A549 (cell line): ENCODE measurements around the gene RMND5B. TPM values are rescaled to one million over a fixed set of nuclear protein-coding genes. Genes with fewer than 3 reads are reported as not detected.

ENCODE experiments used
- ATAC-seq, 2 experiments: fragments of 200-7000 bp in 1 of 2; fragments of >200 bp in 1 of 2; cut with Nextera tagmentation in 1 of 2; cut with Tn5 transposase in 1 of 2; 3 replicates each; pipeline versions ENCODE4 v1.8.0 to v1.9.1; 2018 to 2020; ENCODE audit warnings: mild to moderate bottlenecking in 1 of 2, moderate library complexity in 1 of 2
- CTCF ChIA-PET: fragments of 300-600 bp; sonication (Branson Sonifier 250); formaldehyde crosslinking; extraction: SDS; loops from one replicate; lab custom pipeline; 2021; ENCODE audit warnings: antibody characterized with exemption, inconsistent platforms; lab: Yijun Ruan, JAX
- POLR2A ChIA-PET: fragments of 350-600 bp; formaldehyde crosslinking; extraction: SDS; loops from one replicate; lab custom pipeline; 2021; ENCODE audit warnings: antibody characterized with exemption, inconsistent platforms; lab: Yijun Ruan, JAX
- DNase-seq, 2 experiments: peaks; one replicate each; pipeline versions ENCODE4 v3.0.0 to v3.0.0-alpha.2; 2011 to 2016; ENCODE audit warnings: low read depth in 1 of 2, low spot score in 1 of 2
- FAIRE-seq: peaks from 2 replicates; lab custom pipeline; 2011; peaks lifted over from hg19 to GRCh38; lab: Jason Lieb, UNC
- H3K27ac ChIP-seq, 2 experiments: fragments of >200 bp; sonication (Bioruptor Twin); formaldehyde crosslinking; 3 replicates each; pipeline ENCODE4 v1.5.1; 2016 to 2017
- H3K4me1 ChIP-seq: fragments of >200 bp; sonication (Bioruptor Twin); formaldehyde crosslinking; 3 replicates; pipeline ENCODE4 v1.6.1; 2016
- H3K4me2 ChIP-seq: fragments of >200 bp; sonication (Bioruptor Twin); formaldehyde crosslinking; 3 replicates; pipeline ENCODE4 v1.6.1; 2016
- H3K4me3 ChIP-seq: fragments of >200 bp; sonication (Bioruptor Twin); formaldehyde crosslinking; 3 replicates; pipeline ENCODE4 v1.5.1; 2016
- H3K9me3 ChIP-seq: fragments of >200 bp; sonication (Bioruptor Twin); formaldehyde crosslinking; 3 replicates; pipeline ENCODE4 v1.6.1; 2016
- ATOH8 ChIP-seq: fragments of 250-450 bp; sonication (Bioruptor Pico); IDR thresholded peaks from 2 replicates; pipeline ENCODE4 v1.5.0; 2020; ENCODE audit warnings: low read depth, mild to moderate bottlenecking, moderate library complexity
- CBX2 ChIP-seq: fragments of 200-600 bp; sonication (generic); IDR thresholded peaks from 2 replicates; pipeline ENCODE4 v1.6.1; 2016; ENCODE audit warnings: low read depth, mild to moderate bottlenecking, borderline replicate concordance
- E2F6 ChIP-seq: IDR thresholded peaks from 2 replicates; pipeline ENCODE4 v1.6.1; 2012; ENCODE audit warnings: low read depth, borderline replicate concordance
- EHMT2 ChIP-seq: fragments of 200-600 bp; sonication (generic); IDR thresholded peaks from 2 replicates; pipeline ENCODE4 v1.6.1; 2016; ENCODE audit warnings: antibody characterized with exemption, low read depth, mild to moderate bottlenecking, moderate library complexity
- EP300 ChIP-seq, 2 experiments: fragments of >200 bp; sonication (Bioruptor Twin); formaldehyde crosslinking; IDR thresholded peaks; 2 replicates in 1 of 2; 3 replicates in 1 of 2; pipeline ENCODE4 v1.6.1; 2016 to 2017
- FOSL2 ChIP-seq, 2 experiments: fragments of 450-650 bp in 1 of 2; fragments of >200 bp in 1 of 2; sonication (Bioruptor Twin) in 1 of 2; formaldehyde crosslinking; IDR thresholded peaks; 2 replicates each; pipeline versions ENCODE4 v1.5.0 to v1.6.1; 2016 to 2020; ENCODE audit warnings: mild to moderate bottlenecking in 1 of 2, moderate library complexity in 1 of 2
- GATA3 ChIP-seq: IDR thresholded peaks from 2 replicates; pipeline ENCODE4 v1.6.1; 2012; ENCODE audit warnings: borderline replicate concordance
- HES2 ChIP-seq: fragments of >200 bp; sonication (Bioruptor Twin); formaldehyde crosslinking; IDR thresholded peaks from 2 replicates; pipeline ENCODE4 v1.6.1; 2016
- HOXA7 ChIP-seq: fragments of 250-450 bp; sonication (Bioruptor Pico); IDR thresholded peaks from 2 replicates; pipeline ENCODE4 v1.5.0; 2020; ENCODE audit warnings: mild to moderate bottlenecking, moderate library complexity
- HOXB13 ChIP-seq: fragments of 250-450 bp; sonication (Bioruptor Pico); IDR thresholded peaks from 2 replicates; pipeline ENCODE4 v1.5.0; 2020; ENCODE audit warnings: low read depth, mild to moderate bottlenecking, moderate library complexity
- HOXB5 ChIP-seq: fragments of 250-450 bp; sonication (Bioruptor Pico); IDR thresholded peaks from 2 replicates; pipeline ENCODE4 v1.5.0; 2020; ENCODE audit warnings: mild to moderate bottlenecking, moderate library complexity
- MAFK ChIP-seq: fragments of 450-650 bp; IDR thresholded peaks from 2 replicates; pipeline ENCODE4 v1.6.1; 2014; ENCODE audit not compliant: partially characterized antibody
- MYC ChIP-seq: IDR thresholded peaks from 2 replicates; pipeline ENCODE4 v1.6.1; 2012; ENCODE audit warnings: mild to moderate bottlenecking, inconsistent platforms, low read length, improper control_type of control experiment, borderline replicate concordance
- NFE2L2 ChIP-seq: fragments of 150-350 bp; conservative IDR thresholded peaks from 2 replicates; pipeline ENCODE4 v1.6.1; 2014; ENCODE audit warnings: low read length
- NPAS2 ChIP-seq: fragments of 250-450 bp; sonication (Bioruptor Pico); IDR thresholded peaks from 2 replicates; pipeline ENCODE4 v1.8.0; 2022; ENCODE audit warnings: mild to moderate bottlenecking, moderate library complexity, borderline replicate concordance
- RAD21 ChIP-seq, 2 experiments: fragments of >200 bp in 1 of 2; sonication (Bioruptor Twin) in 1 of 2; formaldehyde crosslinking in 1 of 2; IDR thresholded peaks in 1 of 2; conservative IDR thresholded peaks in 1 of 2; 2 replicates in 1 of 2; 3 replicates in 1 of 2; pipeline ENCODE4 v1.6.1; 2012 to 2018; ENCODE audit warnings: inconsistent platforms in 1 of 2
- RARB ChIP-seq: fragments of 250-450 bp; sonication (Bioruptor Pico); IDR thresholded peaks from 2 replicates; pipeline ENCODE4 v1.8.0; 2021; ENCODE audit warnings: mild to moderate bottlenecking, moderate library complexity
- RCOR1 ChIP-seq: fragments of 150-350 bp; IDR thresholded peaks from 2 replicates; pipeline ENCODE4 v1.6.1; 2014; ENCODE audit warnings: antibody characterized with exemption, low read length, low read depth
- RFX5 ChIP-seq: fragments of 450-650 bp; IDR thresholded peaks from 2 replicates; pipeline ENCODE4 v1.7.1; 2014; ENCODE audit warnings: antibody characterized with exemption, mild to moderate bottlenecking, moderate library complexity
- USF2 ChIP-seq: fragments of 450-650 bp; IDR thresholded peaks from 2 replicates; pipeline ENCODE4 v1.6.1; 2014; ENCODE audit warnings: antibody characterized with exemption
- WGBS: methylation state at CpG from one replicate; pipeline ENCODE4 v1.1.6; 2017; ENCODE audit errors: missing lambda C conversion rate; 5-methylcytosine and 5-hydroxymethylcytosine counted together
- polyA plus RNA-seq, 4 experiments: library from polyadenylated mRNA; depleted of rRNA in 3 of 4; stranded (reverse); fragments of >200 nt; fragmentation: RNase III in 1 of 4; extraction: RNeasy Plus Mini Kit Qiagen cat#74134 plus additional on column Dnase treatment in 1 of 4; gene quantifications; 2 replicates in 3 of 4; 3 replicates in 1 of 4; pipeline ENCODE4 v1.2.3, GENCODE V29; 2011 to 2017

Gene RMND5B
- polyA plus RNA-seq, 2 of the 4 experiments (the other 2 are of a cell fraction): 20.2 to 30.3 TPM

GRCh38 chr5:178113841-178114324, 16.9 kb upstream of the RMND5B start:
- POLR2A ChIA-PET: no interaction called here
- CTCF ChIA-PET: interaction anchor here (1.1 to 1.2 kb wide), 3 partner anchors 30 to 50 kb away, joined by 3 read pairs; no protein-coding TSS in a partner anchor
- H3K4me3 ChIP-seq: peak overlapping the region; percentile 59
- peak overlapping the region; percentile 96 for H3K4me2 ChIP-seq
- peaks cover 10% of the 10 kb centered on the region; the same call in 2 of the 3 replicates for H3K4me1 ChIP-seq
- H3K27ac ChIP-seq: peak overlapping the region; percentile 56 to 87; a peak in 5 of 6 replicates
- DNase-seq (no peak), FAIRE-seq (no peak), ATAC-seq (peak; percentile 7 to 10; a peak in 2 of 6 replicates)
- H3K9me3 ChIP-seq: no peaks in the 10 kb centered on the region
- 13% methylated on average over 18 of the region's 41 CpGs for WGBS
- TF ChIP-seq CBX2 (no peak), MAFK (no peak), FOSL2 (IDR thresholded peaks at IDR 0.05) (no peak), FOSL2 (CRISPR knock-in tag; IDR thresholded peaks at IDR 0.05) (no peak), HOXA7 (CRISPR knock-in tag) (no peak), HOXB13 (CRISPR knock-in tag) (no peak), RCOR1 (no peak), RFX5 (no peak), USF2 (no peak), GATA3 (no peak), E2F6 (no peak), EHMT2 (no peak)
- TF ChIP-seq, all 56 proteins: peak for 0

- Histone ChIP-seq H3K4me2 (peak overlapping the region; percentile 96), H3K9me3 (no peaks in the 10 kb centered on the region), H3K27ac (peak overlapping the region in 1 of 2 experiments; percentile 87; a peak in 3 of 6 replicates), H3K4me1 (peaks cover 7% of the 10 kb centered on the region; the same call in 2 of the 3 replicates), H3K4me3 (peak overlapping the region; percentile 59)
- no peak for TF ChIP-seq HES2
- no peak for TF ChIP-seq HOXB5 (CRISPR knock-in tag)
- no peak for TF ChIP-seq ATOH8 (CRISPR knock-in tag)
- no peak for TF ChIP-seq NFE2L2
- no peak for TF ChIP-seq HOXA7 (CRISPR knock-in tag)
- no peak for TF ChIP-seq RAD21 (conservative IDR thresholded peaks at IDR 0.05 in 1 of 2, IDR thresholded peaks at IDR 0.05 in 1 of 2)
- no peak for TF ChIP-seq EP300 (IDR thresholded peaks at IDR 0.05)
- TF ChIP-seq MYC: no peak
- no peak for TF ChIP-seq NPAS2
- TF ChIP-seq RARB (CRISPR knock-in tag): no peak
- POLR2A ChIA-PET: no interaction called here
- CTCF ChIA-PET: interaction anchor here (1.1 to 1.2 kb wide), 5 partner anchors 10 to 49 kb away, joined by 3 to 4 read pairs (median 3); no protein-coding TSS in a partner anchor
- FAIRE-seq (no peak), ATAC-seq (peak; percentile 27 to 57; a peak in 3 of 6 replicates), DNase-seq (no peak)
- 57% methylated on average over 15 of the region's 28 CpGs for WGBS
These were observed 16.3 kb upstream of the RMND5B start for GRCh38 chr5:178114325-178115135.
